SK-N-SH (cell line): ENCODE measurements around the gene JADE2. TPM values are rescaled to one million over a fixed set of nuclear protein-coding genes. Genes with fewer than 3 reads are reported as not detected.
A peak's percentile ranks its signal among the peaks of the same experiment; 100 is the strongest.

Source experiments
- CTCF ChIA-PET: fragments of 300-600, 350-600 bp; formaldehyde crosslinking; extraction: SDS; loops from one replicate; lab custom pipeline; 2021; lab: Yijun Ruan, JAX
- POLR2A ChIA-PET: fragments of 350-600 bp; sonication (Branson Sonifier 250); formaldehyde crosslinking; extraction: SDS; loops from one replicate; lab custom pipeline; 2020; ENCODE audit warnings: antibody characterized with exemption, inconsistent platforms; lab: Yijun Ruan, JAX
- DNase-seq: peaks from one replicate; pipeline ENCODE4 v3.0.0; 2012
- H2AFZ ChIP-seq: fragments of 200-600 bp; sonication (generic); 2 replicates; pipeline ENCODE4 v1.8.1; 2016; ENCODE audit warnings: antibody characterized with exemption, mild to moderate bottlenecking, low read depth
- H3F3A ChIP-seq: fragments of 200-600 bp; sonication (generic); replicated peaks from 2 replicates; pipeline ENCODE3; 2016; ENCODE audit warnings: antibody characterized with exemption, mild to moderate bottlenecking; ENCODE audit not compliant: insufficient read depth
- H3K27ac ChIP-seq, 2 experiments: fragments of 200-500 bp in 1 of 2; fragments of 200-600 bp in 1 of 2; sonication (Bioruptor generic) in 1 of 2; sonication (generic), shearing (Covaris generic) in 1 of 2; 2 replicates each; pipeline versions ENCODE4 v1.5.1 to v1.6.1; 2014 to 2016; ENCODE audit warnings: low read depth in 2 of 2, inconsistent platforms in 1 of 2, low read length in 1 of 2, mild to moderate bottlenecking in 1 of 2, mixed read lengths in 1 of 2
- H3K27me3 ChIP-seq: fragments of 200-600 bp; sonication (generic), shearing (Covaris generic); 2 replicates; pipeline ENCODE4 v1.6.1; 2016; ENCODE audit warnings: mixed run types; ENCODE audit not compliant: insufficient read depth
- H3K36me3 ChIP-seq, 2 experiments: fragments of 200-500 bp in 1 of 2; fragments of 200-600 bp in 1 of 2; sonication (Bioruptor generic) in 1 of 2; sonication (generic) in 1 of 2; replicated peaks in 1 of 2; 2 replicates each; pipeline versions ENCODE3 to v1.5.1; 2014 to 2016; ENCODE audit warnings: low read length in 1 of 2, mild to moderate bottlenecking in 1 of 2; ENCODE audit not compliant: insufficient read depth in 2 of 2, control insufficient read depth in 1 of 2
- H3K4me1 ChIP-seq, 2 experiments: fragments of 200-500 bp in 1 of 2; fragments of 200-600 bp in 1 of 2; sonication (Bioruptor generic) in 1 of 2; sonication (generic), shearing (Covaris generic) in 1 of 2; 2 replicates each; pipeline versions ENCODE4 v1.5.1 to v1.6.1; 2014 to 2016; ENCODE audit warnings: low read depth in 1 of 2, low read length in 1 of 2, mixed run types in 1 of 2; ENCODE audit not compliant: insufficient read depth in 2 of 2, control insufficient read depth in 1 of 2
- H3K4me2 ChIP-seq: fragments of 200-600 bp; sonication (generic), shearing (Covaris generic); 2 replicates; pipeline ENCODE4 v1.6.1; 2017; ENCODE audit warnings: mixed run types
- H3K4me3 ChIP-seq, 2 experiments: fragments of 200-500 bp in 1 of 2; fragments of 200-600 bp in 1 of 2; sonication (Bioruptor generic) in 1 of 2; sonication (generic), shearing (Covaris generic) in 1 of 2; 2 replicates each; pipeline versions ENCODE4 v1.5.1 to v1.8.1; 2014 to 2016; ENCODE audit warnings: low read depth in 2 of 2, inconsistent platforms in 1 of 2, low read length in 1 of 2, mild to moderate bottlenecking in 1 of 2, mixed read lengths in 1 of 2, moderate library complexity in 1 of 2
- H3K79me2 ChIP-seq: fragments of 200-600 bp; sonication (generic); 2 replicates; pipeline ENCODE4 v1.8.1; 2017; ENCODE audit warnings: mild to moderate bottlenecking; ENCODE audit not compliant: insufficient read depth
- H3K9ac ChIP-seq: fragments of 200-600 bp; sonication (generic); 2 replicates; pipeline ENCODE4 v1.6.1; 2017; ENCODE audit warnings: mixed run types
- H3K9me2 ChIP-seq: fragments of 200-600 bp; sonication (generic); 2 replicates; pipeline ENCODE4 v1.6.1; 2017; ENCODE audit warnings: mixed run types
- H3K9me3 ChIP-seq: fragments of 200-600 bp; sonication (generic); 2 replicates; pipeline ENCODE4 v1.6.1; 2017; ENCODE audit warnings: mixed run types, mild to moderate bottlenecking, moderate library complexity
- H4K20me1 ChIP-seq: fragments of 200-600 bp; sonication (generic); 2 replicates; pipeline ENCODE4 v1.6.1; 2017; ENCODE audit warnings: mild to moderate bottlenecking, mixed run types; ENCODE audit not compliant: insufficient read depth
- CTCF ChIP-seq: fragments of 200-600 bp; sonication (generic); IDR thresholded peaks from 2 replicates; pipeline ENCODE4 v1.6.1; 2017; ENCODE audit warnings: antibody characterized with exemption, mild to moderate bottlenecking, moderate library complexity
- FOXJ3 ChIP-seq: sonication (generic); formaldehyde crosslinking; IDR thresholded peaks from 2 replicates; pipeline ENCODE4 v1.5.1; 2020; ENCODE audit warnings: mild to moderate bottlenecking, missing genetic modification reagents
- GABPA ChIP-seq: IDR thresholded peaks from 2 replicates; pipeline ENCODE4 v1.4.0; 2012; ENCODE audit warnings: low read depth, mild to moderate bottlenecking
- IRF3 ChIP-seq: fragments of 150-350 bp; IDR thresholded peaks from 2 replicates; pipeline ENCODE4 v1.6.1; 2016; ENCODE audit warnings: mild to moderate bottlenecking, low read depth, low read length
- RAD21 ChIP-seq: IDR thresholded peaks from 2 replicates; pipeline ENCODE4 v1.6.1; 2012; ENCODE audit warnings: mild to moderate bottlenecking, low read length
- YY1 ChIP-seq: IDR thresholded peaks from 2 replicates; pipeline ENCODE4 v1.4.0; 2012; ENCODE audit warnings: low read depth, mild to moderate bottlenecking
- WGBS: methylation state at CpG from one replicate; pipeline ENCODE4 v1.1.6; 2017; ENCODE audit warnings: low lambda C conversion rate; 5-methylcytosine and 5-hydroxymethylcytosine counted together
- polyA plus RNA-seq, 3 experiments: library from polyadenylated mRNA; depleted of rRNA; stranded (reverse); fragments of >200 nt; gene quantifications; 2 replicates each; pipeline ENCODE4 v1.2.3, GENCODE V29; 2012

JADE2 gene
- polyA plus RNA-seq, 1 of the 3 experiments (the other 2 are of a cell fraction) = 25.7 TPM

- Histone ChIP-seq H3K27ac (peak overlapping the region; percentile 54 to 91; a peak in 2 of 4 replicates), H3K9me2 (no peaks in the 10 kb centered on the region), H3K27me3 (no peaks in the 10 kb centered on the region), H3K4me2 (no peak overlapping the region), H3K9ac (no peak overlapping the region), H3K4me1 (peaks cover 17 to 31% of the 10 kb centered on the region in 2 experiments; a peak in 3 of 4 replicates), H3K4me3 (no peak overlapping the region), H3K36me3 (peaks cover 13 to 44% of the 10 kb centered on the region in 2 experiments), H3K79me2 (peaks cover 40% of the 10 kb centered on the region), H3F3A (peaks cover 13% of the 10 kb centered on the region), H4K20me1 (no peaks in the 10 kb centered on the region; the same call in 1 of the 2 replicates), H3K9me3 (no peaks in the 10 kb centered on the region)
- WGBS = 96% methylated on average over 6 of the region's 6 CpGs
- CTCF ChIA-PET = interaction anchor here (1.0 to 1.3 kb wide), 3 partner anchors 8 to 158 kb away, joined by 3 read pairs; partner anchors contain the start of gene CDKN2AIPNL
- POLR2A ChIA-PET = interaction anchor here (1.5 kb wide), 1 partner anchor 16 kb away, joined by 4 read pairs; no protein-coding TSS in a partner anchor
- DNase-seq = no peak
- TF ChIP-seq CTCF (no peak), IRF3 (no peak), RAD21 (no peak), GABPA (no peak)
- TF ChIP-seq, all 33 proteins: peak for 0
- H2AFZ ChIP-seq = no peak overlapping the region
Measured at GRCh38 chr5:134569758-134570364, 44.4 kb downstream of the JADE2 start.

GRCh38 chr5:134570365-134570758 lies 44.9 kb downstream of the JADE2 start:
- peaks cover 40% of the 10 kb centered on the region for H3K79me2 ChIP-seq
- TF ChIP-seq YY1 (no peak), FOXJ3 (0 out of 2 replicates have a peak, but pooled peaks have one; percentile 14)
- H3K27me3 ChIP-seq = no peaks in the 10 kb centered on the region
- 97% methylated on average over 9 of the region's 9 CpGs for WGBS
- ChIA-PET POLR2A (no interaction called here), CTCF (interaction anchor here (1.0 to 4.8 kb wide), 4 partner anchors 8 to 159 kb away, joined by 3 to 24 read pairs (median 3); partner anchors contain the start of gene CDKN2AIPNL)
- H2AFZ ChIP-seq = no peak overlapping the region
- H3K4me2 ChIP-seq = no peak overlapping the region
- DNase-seq = no peak
- no peak overlapping the region for H3K4me3 ChIP-seq
- H3F3A ChIP-seq = peaks cover 13% of the 10 kb centered on the region
- H3K4me1 ChIP-seq = peaks cover 17 to 31% of the 10 kb centered on the region in 2 experiments; a peak in 3 of 4 replicates
- no peak overlapping the region for H3K9ac ChIP-seq
- no peaks in the 10 kb centered on the region; the same call in 1 of the 2 replicates for H4K20me1 ChIP-seq
- no peaks in the 10 kb centered on the region for H3K9me2 ChIP-seq
- H3K36me3 ChIP-seq = peaks cover 13 to 46% of the 10 kb centered on the region in 2 experiments
- H3K27ac ChIP-seq = no peak overlapping the region; a peak in 1 of 4 replicates
- no peaks in the 10 kb centered on the region for H3K9me3 ChIP-seq
